WTC11 (cell line): ENCODE measurements around the gene CATSPERE. TPM values are rescaled to one million over a fixed set of nuclear protein-coding genes. Genes with fewer than 3 reads are reported as not detected.

Source experiments
- ATAC-seq: fragments of 200-7000 bp; cut with Tn5 transposase; 2 replicates; pipeline ENCODE4 v1.10.0; 2021; ENCODE audit warnings: mild to moderate bottlenecking, moderate library complexity
- CTCF ChIA-PET: fragments of 300-600 bp; sonication (Branson Sonifier 250); formaldehyde crosslinking; loops from one replicate; lab custom pipeline; 2021; ENCODE audit warnings: antibody characterized with exemption; lab: Charles Lee
- POLR2A ChIA-PET: fragments of 350-600 bp; sonication (Branson Sonifier 250); formaldehyde crosslinking; loops from one replicate; lab custom pipeline; 2021; ENCODE audit warnings: antibody characterized with exemption; lab: Charles Lee
- DNase-seq: peaks from one replicate; pipeline ENCODE4 v3.0.0; 2021; ENCODE audit warnings: low spot score
- H3K27ac Mint-ChIP-seq: 2 replicates; pipeline ENCODE4 v1.8.0; 2021; ENCODE audit warnings: mixed read lengths
- H3K27me3 Mint-ChIP-seq: 2 replicates; pipeline ENCODE4 v1.8.0; 2021; ENCODE audit warnings: low read depth, mild to moderate bottlenecking, moderate library complexity, mixed read lengths
- H3K36me3 Mint-ChIP-seq: 2 replicates; pipeline ENCODE4 v1.8.0; 2021; ENCODE audit warnings: mixed read lengths
- H3K4me1 Mint-ChIP-seq: 2 replicates; pipeline ENCODE4 v1.8.0; 2022; ENCODE audit warnings: mixed read lengths
- H3K4me3 Mint-ChIP-seq: 2 replicates; pipeline ENCODE4 v1.8.0; 2021; ENCODE audit warnings: mild to moderate bottlenecking, moderate library complexity, mixed read lengths
- H3K9me3 Mint-ChIP-seq: 2 replicates; pipeline ENCODE4 v1.8.0; 2021; ENCODE audit warnings: mixed read lengths
- CBFB ChIP-seq: sonication (generic); formaldehyde crosslinking; IDR thresholded peaks from 2 replicates; pipeline ENCODE4 v1.8.1; 2022; ENCODE audit warnings: mild to moderate bottlenecking, low read depth, missing genetic modification reagents
- CREB1 ChIP-seq: sonication (generic); formaldehyde crosslinking; IDR thresholded peaks from 2 replicates; pipeline ENCODE4 v1.8.0; 2023; ENCODE audit warnings: mild to moderate bottlenecking, missing genetic modification reagents
- ETV6 ChIP-seq: sonication (generic); formaldehyde crosslinking; IDR thresholded peaks from 2 replicates; pipeline ENCODE4 v1.8.1; 2022; ENCODE audit warnings: mild to moderate bottlenecking, missing genetic modification reagents
- FOXP1 ChIP-seq: sonication (generic); formaldehyde crosslinking; IDR thresholded peaks from 2 replicates; pipeline ENCODE4 v1.8.0; 2022; ENCODE audit warnings: missing genetic modification reagents, mild to moderate bottlenecking, moderate library complexity, borderline replicate concordance
- JUN ChIP-seq: sonication (generic); formaldehyde crosslinking; IDR thresholded peaks from 2 replicates; pipeline ENCODE4 v1.8.0; 2023; ENCODE audit warnings: mild to moderate bottlenecking, missing genetic modification reagents
- NFYB ChIP-seq: sonication (generic); formaldehyde crosslinking; conservative IDR thresholded peaks from 2 replicates; pipeline ENCODE4 v1.8.0; 2022; ENCODE audit warnings: low read depth, missing genetic modification reagents
- NR2C2 ChIP-seq: sonication (generic); formaldehyde crosslinking; IDR thresholded peaks from 2 replicates; pipeline ENCODE4 v1.8.0; 2022; ENCODE audit warnings: mild to moderate bottlenecking, missing genetic modification reagents
- NR3C1 ChIP-seq: sonication (generic); formaldehyde crosslinking; conservative IDR thresholded peaks from 2 replicates; pipeline ENCODE4 v1.8.1; 2023; ENCODE audit warnings: low read depth, mild to moderate bottlenecking, missing genetic modification reagents
- OVOL2 ChIP-seq: fragments of 250-450 bp; sonication (Bioruptor Pico); IDR thresholded peaks from 2 replicates; pipeline ENCODE4 v1.9.0; 2021; ENCODE audit warnings: mild to moderate bottlenecking, borderline replicate concordance
- PRRX2 ChIP-seq: fragments of 250-450 bp; sonication (Bioruptor Pico); IDR thresholded peaks from 2 replicates; pipeline ENCODE4 v1.8.0; 2021; ENCODE audit warnings: mild to moderate bottlenecking
- RELA ChIP-seq: sonication (generic); formaldehyde crosslinking; IDR thresholded peaks from 2 replicates; pipeline ENCODE4 v1.8.1; 2022; ENCODE audit warnings: missing genetic modification reagents, mild to moderate bottlenecking, borderline replicate concordance
- SMAD3 ChIP-seq: sonication (generic); formaldehyde crosslinking; IDR thresholded peaks from 2 replicates; pipeline ENCODE4 v1.8.0; 2022; ENCODE audit warnings: missing genetic modification reagents, mild to moderate bottlenecking, borderline replicate concordance
- SMAD4 ChIP-seq: sonication (generic); formaldehyde crosslinking; IDR thresholded peaks from 2 replicates; pipeline ENCODE4 v1.8.0; 2022; ENCODE audit warnings: mild to moderate bottlenecking, missing genetic modification reagents
- TP53 ChIP-seq: sonication (generic); formaldehyde crosslinking; IDR thresholded peaks from 2 replicates; pipeline ENCODE4 v1.8.1; 2023; ENCODE audit warnings: mild to moderate bottlenecking, missing genetic modification reagents
- ZNF232 ChIP-seq: sonication (generic); formaldehyde crosslinking; IDR thresholded peaks from 2 replicates; pipeline ENCODE4 v1.8.0; 2022; ENCODE audit warnings: mild to moderate bottlenecking, missing genetic modification reagents
- ZNF263 ChIP-seq: sonication (generic); formaldehyde crosslinking; IDR thresholded peaks from 2 replicates; pipeline ENCODE4 v1.8.1; 2022; ENCODE audit warnings: low read depth, mild to moderate bottlenecking, moderate library complexity, missing genetic modification reagents
- total RNA-seq: library from RNA; stranded (reverse); gene quantifications from 3 replicates; pipeline ENCODE4 v1.2.3, GENCODE V29; 2021
- TF ChIP-seq, protein P1 (sequence below): sonication (generic); formaldehyde crosslinking; conservative IDR thresholded peaks from 2 replicates; pipeline ENCODE4 v1.8.1; 2023; ENCODE audit warnings: mild to moderate bottlenecking, low read depth, missing genetic modification reagents, moderate library complexity
- TF ChIP-seq, protein P2 (sequence below): sonication (generic); formaldehyde crosslinking; IDR thresholded peaks from 2 replicates; pipeline ENCODE4 v1.8.1; 2022; ENCODE audit warnings: mild to moderate bottlenecking, moderate library complexity, missing genetic modification reagents
- TF ChIP-seq, protein P3 (sequence below): sonication (generic); formaldehyde crosslinking; IDR thresholded peaks from 2 replicates; pipeline ENCODE4 v1.8.1; 2023; ENCODE audit warnings: mild to moderate bottlenecking, missing genetic modification reagents, moderate library complexity
- TF ChIP-seq, protein P4 (sequence below): fragments of 250-450 bp; sonication (Bioruptor Pico); IDR thresholded peaks from 2 replicates; pipeline ENCODE4 v1.8.0; 2021; ENCODE audit warnings: mild to moderate bottlenecking
- TF ChIP-seq, protein P5 (sequence below): fragments of 250-450 bp; sonication (Bioruptor Pico); IDR thresholded peaks from 2 replicates; pipeline ENCODE4 v1.9.0; 2021; ENCODE audit warnings: mild to moderate bottlenecking
- TF ChIP-seq, protein P6 (sequence below): sonication (generic); formaldehyde crosslinking; IDR thresholded peaks from 2 replicates; pipeline ENCODE4 v1.8.1; 2023; ENCODE audit warnings: mild to moderate bottlenecking, missing genetic modification reagents
- TF ChIP-seq, protein P7 (sequence below): fragments of 250-450 bp; sonication (Bioruptor Pico); IDR thresholded peaks from 2 replicates; pipeline ENCODE4 v1.9.0; 2021; ENCODE audit warnings: mild to moderate bottlenecking

CATSPERE gene
- total RNA-seq, 1 experiment from 2014 or later, result 0.66 TPM

DNA sequence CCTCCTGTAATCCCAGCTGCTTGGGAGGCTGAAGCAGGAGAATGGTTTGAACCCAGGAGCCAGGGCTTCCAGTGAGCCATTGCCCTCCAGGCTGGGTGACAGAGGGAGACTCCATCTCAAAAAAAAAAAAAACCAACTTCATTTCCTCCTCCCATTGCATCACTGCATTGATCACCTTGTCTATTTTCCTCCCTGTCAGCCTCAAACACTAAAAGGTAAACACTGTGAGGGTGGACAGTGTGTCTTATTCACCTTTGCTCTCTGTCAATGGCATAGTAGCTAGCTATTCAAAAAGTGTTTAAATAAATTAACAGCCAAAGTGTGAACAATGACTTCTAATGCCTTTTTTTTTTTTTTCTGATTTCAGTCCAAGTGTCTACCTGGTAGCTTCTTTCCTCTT lies 178.5 kb downstream of the CATSPERE start (continued):
- TF ChIP-seq NFYB (CRISPR knock-in tag) (no peak), ZNF232 (no peak)

DNA sequence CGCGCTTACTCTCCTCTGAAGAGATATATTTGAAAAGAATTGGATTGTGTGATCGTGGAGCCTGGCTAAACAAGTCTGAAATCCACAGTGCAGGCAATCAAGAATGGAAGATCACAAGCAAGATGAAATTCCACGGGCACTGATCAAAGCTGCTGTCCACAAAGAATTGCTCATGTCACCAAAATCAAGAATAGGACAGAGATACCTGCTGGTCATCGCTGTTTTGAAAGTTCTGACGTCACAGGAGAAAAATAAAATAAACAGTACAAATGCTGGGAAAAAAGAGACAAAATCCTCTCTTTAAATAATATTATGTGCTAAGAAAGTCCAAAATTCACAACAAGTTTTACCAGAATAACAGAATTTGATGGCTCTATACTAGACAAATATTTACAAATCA lies 179.8 kb downstream of the CATSPERE start:
- H3K27ac Mint-ChIP-seq, result no peak overlapping the region
- CTCF ChIA-PET, result interaction anchor here (0.6 kb wide), 1 partner anchor 38 kb away, joined by 5 read pairs; no protein-coding TSS in a partner anchor
- H3K36me3 Mint-ChIP-seq, result peaks cover 19% of the 10 kb centered on the region
- TF ChIP-seq, protein P1, sequence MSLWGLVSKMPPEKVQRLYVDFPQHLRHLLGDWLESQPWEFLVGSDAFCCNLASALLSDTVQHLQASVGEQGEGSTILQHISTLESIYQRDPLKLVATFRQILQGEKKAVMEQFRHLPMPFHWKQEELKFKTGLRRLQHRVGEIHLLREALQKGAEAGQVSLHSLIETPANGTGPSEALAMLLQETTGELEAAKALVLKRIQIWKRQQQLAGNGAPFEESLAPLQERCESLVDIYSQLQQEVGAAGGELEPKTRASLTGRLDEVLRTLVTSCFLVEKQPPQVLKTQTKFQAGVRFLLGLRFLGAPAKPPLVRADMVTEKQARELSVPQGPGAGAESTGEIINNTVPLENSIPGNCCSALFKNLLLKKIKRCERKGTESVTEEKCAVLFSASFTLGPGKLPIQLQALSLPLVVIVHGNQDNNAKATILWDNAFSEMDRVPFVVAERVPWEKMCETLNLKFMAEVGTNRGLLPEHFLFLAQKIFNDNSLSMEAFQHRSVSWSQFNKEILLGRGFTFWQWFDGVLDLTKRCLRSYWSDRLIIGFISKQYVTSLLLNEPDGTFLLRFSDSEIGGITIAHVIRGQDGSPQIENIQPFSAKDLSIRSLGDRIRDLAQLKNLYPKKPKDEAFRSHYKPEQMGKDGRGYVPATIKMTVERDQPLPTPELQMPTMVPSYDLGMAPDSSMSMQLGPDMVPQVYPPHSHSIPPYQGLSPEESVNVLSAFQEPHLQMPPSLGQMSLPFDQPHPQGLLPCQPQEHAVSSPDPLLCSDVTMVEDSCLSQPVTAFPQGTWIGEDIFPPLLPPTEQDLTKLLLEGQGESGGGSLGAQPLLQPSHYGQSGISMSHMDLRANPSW (CRISPR knock-in tag), result no peak
- no peak for TF ChIP-seq NR3C1 (CRISPR knock-in tag)
- TF ChIP-seq SMAD4, result no peak
- TF ChIP-seq, protein P2, sequence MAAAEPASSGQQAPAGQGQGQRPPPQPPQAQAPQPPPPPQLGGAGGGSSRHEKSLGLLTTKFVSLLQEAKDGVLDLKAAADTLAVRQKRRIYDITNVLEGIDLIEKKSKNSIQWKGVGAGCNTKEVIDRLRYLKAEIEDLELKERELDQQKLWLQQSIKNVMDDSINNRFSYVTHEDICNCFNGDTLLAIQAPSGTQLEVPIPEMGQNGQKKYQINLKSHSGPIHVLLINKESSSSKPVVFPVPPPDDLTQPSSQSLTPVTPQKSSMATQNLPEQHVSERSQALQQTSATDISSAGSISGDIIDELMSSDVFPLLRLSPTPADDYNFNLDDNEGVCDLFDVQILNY (CRISPR knock-in tag), result no peak
- TF ChIP-seq PRRX2 (CRISPR knock-in tag), result no peak
- TF ChIP-seq OVOL2, result no peak
- TF ChIP-seq ZNF232, result no peak
- TF ChIP-seq FOXP1 (CRISPR knock-in tag), result no peak
- TF ChIP-seq RELA (CRISPR knock-in tag), result no peak
- TF ChIP-seq CBFB (CRISPR knock-in tag), result no peak
- TF ChIP-seq, all 79 proteins: peak for 0
- DNase-seq (no peak), ATAC-seq (no peak)
- Mint-ChIP-seq H3K9me3 (peaks cover 16% of the 10 kb centered on the region), H3K27me3 (peaks cover 6% of the 10 kb centered on the region; the same call in 1 of the 2 replicates), H3K4me1 (peaks cover 5% of the 10 kb centered on the region), H3K4me3 (no peak overlapping the region)
- POLR2A ChIA-PET, result no interaction called here

DNA sequence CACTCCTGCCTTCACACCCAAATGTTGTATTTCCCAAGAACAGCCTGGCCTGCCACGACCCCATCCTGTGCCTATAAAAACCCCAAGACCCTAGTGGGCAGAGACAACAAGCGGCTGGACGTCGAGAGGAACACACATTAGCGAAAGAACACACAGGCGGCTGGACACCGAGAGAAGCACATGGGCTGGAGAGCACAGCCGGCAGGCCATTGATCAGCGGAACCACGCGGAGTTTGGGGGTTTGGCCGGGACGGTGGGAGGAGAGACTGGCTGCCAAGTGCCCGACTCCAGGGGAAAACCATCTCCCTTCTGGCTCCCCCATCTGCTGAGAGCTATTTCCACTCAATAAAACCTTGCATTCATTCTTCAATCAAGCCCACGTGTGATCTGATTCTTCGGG lies 181.5 kb downstream of the CATSPERE start:
- ChIA-PET CTCF (no interaction called here), POLR2A (no interaction called here)
- Mint-ChIP-seq H3K27ac (no peak overlapping the region), H3K36me3 (peaks cover 23% of the 10 kb centered on the region), H3K9me3 (peaks cover 29% of the 10 kb centered on the region), H3K4me3 (no peak overlapping the region), H3K27me3 (peaks cover 6% of the 10 kb centered on the region; the same call in 1 of the 2 replicates), H3K4me1 (peaks cover 5% of the 10 kb centered on the region)
- DNase-seq, result no peak
- peak; percentile 47; the same call in 1 of the 2 replicates for ATAC-seq
- TF ChIP-seq SMAD3 (no peak), CREB1 (CRISPR knock-in tag) (no peak), ZNF263 (CRISPR knock-in tag) (no peak), NR2C2 (CRISPR knock-in tag) (no peak), CBFB (CRISPR knock-in tag) (no peak), SMAD4 (no peak), ETV6 (CRISPR knock-in tag) (no peak), NFYB (CRISPR knock-in tag) (no peak), TP53 (CRISPR knock-in tag) (no peak), JUN (CRISPR knock-in tag) (no peak)
- TF ChIP-seq, protein P3, sequence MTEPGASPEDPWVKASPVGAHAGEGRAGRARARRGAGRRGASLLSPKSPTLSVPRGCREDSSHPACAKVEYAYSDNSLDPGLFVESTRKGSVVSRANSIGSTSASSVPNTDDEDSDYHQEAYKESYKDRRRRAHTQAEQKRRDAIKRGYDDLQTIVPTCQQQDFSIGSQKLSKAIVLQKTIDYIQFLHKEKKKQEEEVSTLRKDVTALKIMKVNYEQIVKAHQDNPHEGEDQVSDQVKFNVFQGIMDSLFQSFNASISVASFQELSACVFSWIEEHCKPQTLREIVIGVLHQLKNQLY (CRISPR knock-in tag), result no peak
- TF ChIP-seq, protein P4, sequence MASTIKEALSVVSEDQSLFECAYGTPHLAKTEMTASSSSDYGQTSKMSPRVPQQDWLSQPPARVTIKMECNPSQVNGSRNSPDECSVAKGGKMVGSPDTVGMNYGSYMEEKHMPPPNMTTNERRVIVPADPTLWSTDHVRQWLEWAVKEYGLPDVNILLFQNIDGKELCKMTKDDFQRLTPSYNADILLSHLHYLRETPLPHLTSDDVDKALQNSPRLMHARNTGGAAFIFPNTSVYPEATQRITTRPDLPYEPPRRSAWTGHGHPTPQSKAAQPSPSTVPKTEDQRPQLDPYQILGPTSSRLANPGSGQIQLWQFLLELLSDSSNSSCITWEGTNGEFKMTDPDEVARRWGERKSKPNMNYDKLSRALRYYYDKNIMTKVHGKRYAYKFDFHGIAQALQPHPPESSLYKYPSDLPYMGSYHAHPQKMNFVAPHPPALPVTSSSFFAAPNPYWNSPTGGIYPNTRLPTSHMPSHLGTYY (CRISPR knock-in tag), result no peak
- TF ChIP-seq, protein P5, sequence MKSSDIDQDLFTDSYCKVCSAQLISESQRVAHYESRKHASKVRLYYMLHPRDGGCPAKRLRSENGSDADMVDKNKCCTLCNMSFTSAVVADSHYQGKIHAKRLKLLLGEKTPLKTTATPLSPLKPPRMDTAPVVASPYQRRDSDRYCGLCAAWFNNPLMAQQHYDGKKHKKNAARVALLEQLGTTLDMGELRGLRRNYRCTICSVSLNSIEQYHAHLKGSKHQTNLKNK, result no peak
- TF ChIP-seq, protein P6, sequence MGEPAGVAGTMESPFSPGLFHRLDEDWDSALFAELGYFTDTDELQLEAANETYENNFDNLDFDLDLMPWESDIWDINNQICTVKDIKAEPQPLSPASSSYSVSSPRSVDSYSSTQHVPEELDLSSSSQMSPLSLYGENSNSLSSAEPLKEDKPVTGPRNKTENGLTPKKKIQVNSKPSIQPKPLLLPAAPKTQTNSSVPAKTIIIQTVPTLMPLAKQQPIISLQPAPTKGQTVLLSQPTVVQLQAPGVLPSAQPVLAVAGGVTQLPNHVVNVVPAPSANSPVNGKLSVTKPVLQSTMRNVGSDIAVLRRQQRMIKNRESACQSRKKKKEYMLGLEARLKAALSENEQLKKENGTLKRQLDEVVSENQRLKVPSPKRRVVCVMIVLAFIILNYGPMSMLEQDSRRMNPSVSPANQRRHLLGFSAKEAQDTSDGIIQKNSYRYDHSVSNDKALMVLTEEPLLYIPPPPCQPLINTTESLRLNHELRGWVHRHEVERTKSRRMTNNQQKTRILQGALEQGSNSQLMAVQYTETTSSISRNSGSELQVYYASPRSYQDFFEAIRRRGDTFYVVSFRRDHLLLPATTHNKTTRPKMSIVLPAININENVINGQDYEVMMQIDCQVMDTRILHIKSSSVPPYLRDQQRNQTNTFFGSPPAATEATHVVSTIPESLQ, result no peak
- TF ChIP-seq, protein P7, sequence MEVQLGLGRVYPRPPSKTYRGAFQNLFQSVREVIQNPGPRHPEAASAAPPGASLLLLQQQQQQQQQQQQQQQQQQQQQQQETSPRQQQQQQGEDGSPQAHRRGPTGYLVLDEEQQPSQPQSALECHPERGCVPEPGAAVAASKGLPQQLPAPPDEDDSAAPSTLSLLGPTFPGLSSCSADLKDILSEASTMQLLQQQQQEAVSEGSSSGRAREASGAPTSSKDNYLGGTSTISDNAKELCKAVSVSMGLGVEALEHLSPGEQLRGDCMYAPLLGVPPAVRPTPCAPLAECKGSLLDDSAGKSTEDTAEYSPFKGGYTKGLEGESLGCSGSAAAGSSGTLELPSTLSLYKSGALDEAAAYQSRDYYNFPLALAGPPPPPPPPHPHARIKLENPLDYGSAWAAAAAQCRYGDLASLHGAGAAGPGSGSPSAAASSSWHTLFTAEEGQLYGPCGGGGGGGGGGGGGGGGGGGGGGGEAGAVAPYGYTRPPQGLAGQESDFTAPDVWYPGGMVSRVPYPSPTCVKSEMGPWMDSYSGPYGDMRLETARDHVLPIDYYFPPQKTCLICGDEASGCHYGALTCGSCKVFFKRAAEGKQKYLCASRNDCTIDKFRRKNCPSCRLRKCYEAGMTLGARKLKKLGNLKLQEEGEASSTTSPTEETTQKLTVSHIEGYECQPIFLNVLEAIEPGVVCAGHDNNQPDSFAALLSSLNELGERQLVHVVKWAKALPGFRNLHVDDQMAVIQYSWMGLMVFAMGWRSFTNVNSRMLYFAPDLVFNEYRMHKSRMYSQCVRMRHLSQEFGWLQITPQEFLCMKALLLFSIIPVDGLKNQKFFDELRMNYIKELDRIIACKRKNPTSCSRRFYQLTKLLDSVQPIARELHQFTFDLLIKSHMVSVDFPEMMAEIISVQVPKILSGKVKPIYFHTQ, result no peak
